ENCODE results near the gene FMN1.

Gene FMN1

GRCh38 chr15:33007303-33007855, 187.1 kb downstream of the FMN1 start:
- DNase-seq: no peak

DNA sequence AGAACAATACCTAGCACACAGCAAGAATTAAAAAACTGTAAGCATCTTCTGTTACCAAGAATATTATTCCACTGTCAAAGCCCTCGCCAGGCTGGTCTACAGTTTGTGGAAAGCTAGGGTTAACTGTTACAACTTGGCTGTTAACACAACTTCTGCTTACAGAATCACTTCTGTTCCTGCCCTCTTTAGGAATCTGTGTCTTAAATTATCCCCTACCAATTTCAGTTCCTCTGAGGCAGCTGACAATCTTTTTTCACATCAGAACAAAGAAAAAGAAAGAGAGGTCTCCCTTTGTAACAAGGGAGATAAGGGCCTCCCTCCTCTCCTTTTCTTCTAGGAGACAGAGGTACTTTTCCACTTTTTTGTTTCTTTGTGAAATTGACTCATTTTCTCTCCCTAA, 188.9 kb downstream of the FMN1 start:
- DNase-seq: no peak

- DNase-seq: no peak
Measured at GRCh38 chr15:33001926-33002325, 192.6 kb downstream of the FMN1 start.

- DNase-seq: no peak
Measured at GRCh38 chr15:32998979-32999672, 195.4 kb downstream of the FMN1 start.

DNA sequence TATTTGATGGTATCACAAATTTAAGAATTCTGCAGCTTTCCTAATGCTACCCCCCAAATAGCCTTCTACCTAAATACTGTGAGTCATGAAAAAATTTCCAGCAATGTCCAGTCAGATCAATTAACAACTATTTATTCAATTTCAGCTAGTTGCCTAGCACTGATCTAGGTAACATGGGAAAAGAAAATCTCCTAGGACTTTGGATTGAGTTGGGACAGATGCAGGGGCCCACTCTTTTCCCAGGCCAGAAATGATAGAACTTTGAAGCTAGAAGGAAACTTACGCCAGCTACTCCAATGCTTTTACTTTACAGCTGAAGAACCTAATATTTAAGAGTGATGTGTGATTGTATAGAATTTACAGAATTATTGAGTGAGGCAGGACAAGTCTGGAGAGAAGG, 196.3 kb downstream of the FMN1 start:
- DNase-seq: no peak

GRCh38 chr15:32994810-32995424, 199.6 kb downstream of the FMN1 start:
- no peak for DNase-seq

DNA sequence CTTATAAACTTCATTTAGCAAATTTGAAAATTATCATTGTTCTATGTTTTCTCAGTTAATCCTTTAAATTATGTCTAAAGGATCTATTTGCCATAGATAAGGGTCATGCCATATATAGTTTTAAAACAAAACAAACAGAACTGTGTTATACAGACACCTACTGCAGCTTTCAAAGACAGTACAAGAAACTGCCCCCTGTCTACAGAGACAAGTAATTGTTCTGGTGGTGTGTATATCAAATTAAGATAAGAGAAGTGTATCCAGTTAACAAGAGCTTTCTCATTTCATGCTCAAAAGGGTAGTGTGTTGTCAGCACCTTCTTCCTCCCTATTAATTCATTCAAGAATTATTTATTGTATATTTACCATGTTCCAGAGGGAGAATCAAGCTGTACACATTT, 201.2 kb downstream of the FMN1 start:
- no peak for DNase-seq

DNA sequence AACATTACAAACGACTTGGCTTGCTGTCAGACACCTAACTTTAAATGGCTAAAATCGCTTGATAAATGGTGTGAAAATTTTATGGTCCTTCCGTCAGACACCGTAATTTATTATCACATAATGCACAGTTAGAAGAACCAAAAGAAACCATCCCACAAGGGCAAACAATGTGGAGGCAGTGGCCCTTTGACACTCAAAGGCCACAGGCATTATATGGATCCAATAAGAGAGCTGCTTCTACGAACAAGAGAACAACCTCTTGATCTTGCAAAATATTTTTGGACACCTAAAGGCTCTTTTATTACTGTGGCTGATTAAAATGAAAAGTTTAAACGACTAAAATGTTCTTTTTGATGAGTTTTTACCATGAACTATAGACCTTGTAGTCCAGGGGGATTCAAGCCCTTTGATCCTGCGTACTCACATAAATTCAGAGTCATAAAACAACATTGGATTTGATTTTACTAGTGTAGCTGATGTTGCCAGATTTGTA, 202.8 kb downstream of the FMN1 start:
- DNase-seq: no peak

DNA sequence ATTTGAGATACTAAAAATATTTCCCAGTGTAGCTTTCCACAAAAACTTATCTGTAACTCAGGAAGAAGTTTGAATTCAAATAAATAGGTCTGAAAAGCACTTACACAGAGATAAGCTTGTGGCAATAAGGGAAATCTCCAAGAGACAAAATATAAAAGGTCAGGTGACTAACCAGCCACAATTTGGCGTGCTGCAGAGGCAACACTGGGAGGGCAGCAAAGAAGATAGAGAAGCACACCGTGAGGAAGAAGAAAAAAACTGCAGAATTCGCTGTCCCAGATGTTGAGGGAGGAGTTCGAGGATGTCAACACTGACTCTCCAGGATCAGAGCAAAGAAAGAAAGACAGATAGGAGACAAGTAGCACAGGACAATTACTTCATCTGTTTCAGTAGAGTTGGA, 204.4 kb downstream of the FMN1 start:
- DNase-seq: no peak

DNA sequence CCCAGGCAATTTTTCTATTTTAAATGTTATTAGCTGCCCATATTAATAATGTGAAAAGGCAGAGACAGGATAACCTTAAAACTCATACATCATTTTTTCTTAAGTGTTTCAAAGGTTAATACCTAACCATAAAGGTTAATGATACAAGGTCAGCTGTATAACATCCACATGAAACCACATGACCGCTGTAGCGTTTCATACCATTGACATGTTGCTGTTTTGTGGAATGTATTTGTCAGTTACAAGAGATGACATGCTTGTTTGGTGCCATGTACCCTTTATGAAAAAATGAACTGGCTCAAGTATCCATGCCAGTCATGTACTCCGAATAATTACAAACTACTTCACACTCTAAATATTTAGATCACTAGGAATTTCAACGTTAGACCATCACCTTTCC, 207.4 kb downstream of the FMN1 start:
- no peak for DNase-seq

DNA sequence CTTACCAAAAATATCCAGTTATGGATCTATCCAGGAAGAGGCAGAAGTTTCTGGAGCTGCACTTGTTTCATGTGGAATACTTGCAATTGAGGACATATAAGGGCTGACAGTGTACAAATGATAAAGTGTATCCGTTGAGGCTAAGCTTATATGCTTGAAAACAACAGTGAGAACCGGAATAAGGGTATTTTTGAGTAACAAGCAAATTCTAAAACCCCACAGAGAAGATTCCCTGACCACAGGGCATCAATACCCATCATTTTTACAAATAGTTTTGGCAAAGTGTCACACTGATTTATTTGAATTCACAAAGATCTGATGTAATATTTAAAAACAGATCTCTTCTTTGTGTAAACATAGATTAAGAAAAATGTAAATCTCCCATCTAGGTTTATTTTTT, 208.4 kb downstream of the FMN1 start:
- DNase-seq: no peak

DNA sequence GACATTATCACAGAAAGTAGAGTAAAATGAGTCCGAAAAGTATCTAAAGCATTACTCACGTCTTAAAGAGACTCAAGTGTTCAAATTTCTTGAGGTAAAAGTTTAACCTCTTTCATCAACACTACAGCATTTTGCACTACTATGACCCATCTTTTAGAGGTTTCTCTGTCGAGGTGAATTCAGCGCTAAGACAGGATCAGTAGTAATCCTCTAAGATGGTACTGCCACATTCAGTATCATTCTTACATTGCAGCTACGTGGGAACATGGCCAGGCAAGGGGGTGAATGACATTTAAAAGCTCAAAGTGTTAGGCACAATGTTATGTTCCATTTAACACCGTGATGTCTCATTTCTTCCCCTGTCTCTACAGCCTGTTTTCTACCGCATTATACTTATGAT, 210.8 kb downstream of the FMN1 start:
- DNase-seq: no peak

DNA sequence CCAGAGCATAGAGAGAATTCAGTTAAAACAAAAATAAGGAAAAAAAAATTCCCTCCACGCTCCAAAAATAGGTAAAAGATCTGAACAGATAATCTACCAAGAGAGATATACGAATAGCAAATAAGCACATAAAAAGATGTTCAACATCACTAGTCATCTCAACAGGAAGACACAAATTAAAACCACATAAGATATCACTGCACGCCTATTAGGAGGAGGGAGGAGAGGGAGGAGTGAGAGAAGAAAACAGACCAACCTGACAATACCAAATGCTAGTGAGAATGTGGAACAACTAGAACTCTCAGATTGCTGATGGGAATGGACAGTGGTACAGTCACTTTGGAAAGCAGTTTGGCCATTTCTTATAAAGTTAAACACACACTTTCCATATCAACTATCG, 212.5 kb downstream of the FMN1 start:
- no peak for DNase-seq

- DNase-seq: no peak
Measured at GRCh38 chr15:32981536-32981935, 213.0 kb downstream of the FMN1 start.

GRCh38 chr15:32979710-32980109, 214.8 kb downstream of the FMN1 start:
- DNase-seq: no peak

DNA sequence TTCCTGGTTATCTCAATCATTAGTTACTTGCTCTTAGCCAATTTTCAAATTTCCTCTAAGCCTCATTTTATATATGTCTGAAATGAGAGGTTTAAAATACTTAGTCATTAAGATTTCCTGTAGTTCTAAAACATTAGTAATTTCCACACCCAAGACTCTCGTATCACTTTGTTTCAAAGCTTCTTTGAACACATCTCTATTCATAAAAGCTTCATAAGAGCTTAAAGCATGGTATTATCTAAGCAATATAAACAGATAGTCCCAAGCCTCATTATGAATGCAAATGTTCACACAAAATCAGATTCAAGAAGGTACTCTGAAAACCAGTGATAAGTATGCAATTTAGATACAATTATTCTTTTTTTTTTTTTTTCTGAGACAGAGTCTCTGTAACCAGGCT, 217.0 kb downstream of the FMN1 start:
- no peak for DNase-seq

- DNase-seq: no peak
Measured at GRCh38 chr15:32974691-32975090, 219.8 kb downstream of the FMN1 start.

GRCh38 chr15:32972686-32973085, 221.8 kb downstream of the FMN1 start:
- no peak for DNase-seq

DNA sequence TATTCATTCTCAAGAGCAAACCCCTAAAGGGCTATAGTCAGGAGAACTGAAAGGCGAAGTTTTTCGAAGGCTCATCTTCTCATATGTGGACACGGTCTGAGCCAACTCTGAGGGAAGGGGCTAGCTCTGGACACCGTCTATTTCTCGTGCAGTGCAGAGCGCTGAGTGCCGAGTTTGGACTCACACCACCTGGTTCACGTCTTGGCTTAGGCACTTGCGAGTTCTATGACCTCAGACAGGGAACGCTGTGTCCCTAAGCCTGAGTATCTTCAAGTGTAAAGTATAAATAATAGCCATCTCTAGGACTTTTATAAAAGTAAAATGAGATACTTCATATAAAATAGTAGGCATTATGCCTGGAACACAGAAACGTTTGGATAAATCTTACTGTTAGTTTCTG, 223.7 kb downstream of the FMN1 start:
- no peak for DNase-seq

GRCh38 chr15:32967521-32967920, 227.0 kb downstream of the FMN1 start:
- DNase-seq: no peak

DNA sequence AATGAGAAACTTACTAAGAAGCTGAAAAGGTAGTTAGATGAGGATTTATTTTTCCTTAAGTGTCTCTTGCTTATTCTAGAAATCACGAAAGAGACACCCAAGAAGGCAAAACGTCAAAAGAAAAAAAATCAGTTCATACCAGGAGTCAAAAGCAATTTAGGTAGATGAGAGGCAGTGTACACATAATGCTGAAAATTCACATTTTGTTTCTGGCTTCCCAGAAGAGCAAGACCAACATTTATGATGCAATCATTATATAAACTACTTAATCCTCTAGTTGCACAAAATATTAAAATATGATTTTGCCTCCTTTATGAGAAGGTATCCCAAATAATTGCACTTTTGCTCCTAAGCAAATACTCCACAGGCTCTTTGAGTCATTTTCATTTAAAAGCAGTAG, 228.0 kb downstream of the FMN1 start:
- DNase-seq: no peak

GRCh38 chr15:32965897-32966296, 228.6 kb downstream of the FMN1 start:
- DNase-seq: no peak

GRCh38 chr15:32959077-32959476, 235.4 kb downstream of the FMN1 start:
- DNase-seq: no peak

- DNase-seq: no peak
Measured at GRCh38 chr15:32957219-32957618, 237.3 kb downstream of the FMN1 start.

DNA sequence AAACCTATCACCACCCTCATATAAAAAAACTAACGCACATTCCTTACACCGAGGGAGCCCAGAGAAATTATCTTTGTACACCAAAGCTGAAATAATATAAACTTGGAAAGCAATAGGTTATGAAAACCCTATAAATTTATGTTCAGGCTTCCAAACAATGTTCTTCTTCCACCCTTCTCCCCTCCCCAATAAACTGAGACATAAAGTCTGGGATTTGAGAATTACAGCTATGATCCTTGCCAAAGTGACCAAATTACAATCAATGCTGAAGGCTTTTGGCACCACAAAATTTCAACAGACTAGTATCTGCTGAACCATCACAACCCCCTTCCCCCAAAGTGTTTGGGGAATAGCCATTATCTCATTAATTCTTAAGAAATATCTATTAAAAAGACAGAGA, 237.8 kb downstream of the FMN1 start:
- no peak for DNase-seq

Measured in CD4-positive, alpha-beta T cell treated with Interleukin-21 for 1 hour (primary cell).